GM23338 (cell line): ENCODE measurements around the gene B3GAT3. TPM values are rescaled to one million over a fixed set of nuclear protein-coding genes. Genes with fewer than 3 reads are reported as not detected.

Source experiments
- ATAC-seq: fragments of 200-7000 bp; cut with Tn5 transposase; 3 replicates; pipeline ENCODE4 v1.9.1; 2020
- DNase-seq: peaks from one replicate; pipeline ENCODE4 v3.0.0-alpha.2; 2015; ENCODE audit warnings: low spot score
- H2AFZ ChIP-seq: fragments of 200-600 bp; sonication (generic); 2 replicates; pipeline ENCODE4 v1.8.0; 2016; ENCODE audit warnings: antibody characterized with exemption, mild to moderate bottlenecking, moderate library complexity
- H3F3A ChIP-seq: fragments of 200-600 bp; sonication (generic); replicated peaks from 2 replicates; pipeline ENCODE4 v1.8.0; 2017; ENCODE audit warnings: antibody characterized with exemption, mixed run types, low read depth
- H3K27ac ChIP-seq: fragments of 200-600 bp; sonication (generic); 2 replicates; pipeline ENCODE4 v1.6.1; 2016; ENCODE audit warnings: low read depth
- H3K27me3 ChIP-seq: fragments of 200-600 bp; sonication (generic); 2 replicates; pipeline ENCODE4 v1.8.0; 2016; ENCODE audit warnings: mild to moderate bottlenecking, mixed run types, moderate library complexity; ENCODE audit not compliant: insufficient read depth
- H3K36me3 ChIP-seq: fragments of 200-600 bp; sonication (generic); 2 replicates; pipeline ENCODE4 v1.8.0; 2016; ENCODE audit warnings: mild to moderate bottlenecking; ENCODE audit not compliant: insufficient read depth
- H3K4me1 ChIP-seq: fragments of 200-600 bp; sonication (generic); 2 replicates; pipeline ENCODE4 v1.8.0; 2016; ENCODE audit warnings: mild to moderate bottlenecking, moderate library complexity; ENCODE audit not compliant: insufficient read depth
- H3K4me2 ChIP-seq: fragments of 200-600 bp; sonication (generic); 2 replicates; pipeline ENCODE4 v1.7.1; 2017; ENCODE audit warnings: mixed run types
- H3K4me3 ChIP-seq: fragments of 200-600 bp; sonication (generic); 2 replicates; pipeline ENCODE4 v1.6.1; 2016; ENCODE audit warnings: mixed run types
- H3K79me2 ChIP-seq: fragments of 200-600 bp; sonication (generic); replicated peaks from 2 replicates; pipeline ENCODE4 v1.8.0; 2017; ENCODE audit warnings: mild to moderate bottlenecking; ENCODE audit not compliant: insufficient read depth
- H3K9me2 ChIP-seq: fragments of 200-600 bp; sonication (generic); 2 replicates; pipeline ENCODE4 v1.8.0; 2017; ENCODE audit not compliant: insufficient read depth
- H4K20me1 ChIP-seq: fragments of 200-600 bp; sonication (generic); replicated peaks from 2 replicates; pipeline ENCODE4 v1.8.0; 2017; ENCODE audit warnings: mild to moderate bottlenecking; ENCODE audit not compliant: insufficient read depth
- H3K27ac Mint-ChIP-seq: 2 replicates; pipeline ENCODE4 v1.8.0; 2020; ENCODE audit warnings: inconsistent platforms, mild to moderate bottlenecking, moderate library complexity, mixed read lengths
- H3K27me3 Mint-ChIP-seq: 3 replicates; pipeline ENCODE4 v1.8.0; 2022; ENCODE audit warnings: low read depth, mild to moderate bottlenecking, moderate library complexity, mixed read lengths, inconsistent platforms; ENCODE audit not compliant: insufficient read depth, poor library complexity
- H3K36me3 Mint-ChIP-seq: 3 replicates; pipeline ENCODE4 v1.8.0; 2021; ENCODE audit warnings: low read depth, mild to moderate bottlenecking, inconsistent platforms, moderate library complexity, mixed read lengths
- H3K4me1 Mint-ChIP-seq: 3 replicates; pipeline ENCODE4 v1.8.0; 2020; ENCODE audit warnings: mild to moderate bottlenecking, inconsistent platforms, mixed read lengths
- H3K4me3 Mint-ChIP-seq: 3 replicates; pipeline ENCODE4 v1.8.0; 2021; ENCODE audit warnings: moderate library complexity, mild to moderate bottlenecking, inconsistent platforms, mixed read lengths
- H3K9me3 Mint-ChIP-seq: 3 replicates; pipeline ENCODE4 v1.8.0; 2020; ENCODE audit warnings: moderate library complexity, mild to moderate bottlenecking, inconsistent platforms, mixed read lengths
- CREB1 ChIP-seq: fragments of 250-450 bp; sonication (Bioruptor Pico); IDR thresholded peaks from 2 replicates; pipeline ENCODE4 v1.5.0; 2020; ENCODE audit warnings: low read depth, mild to moderate bottlenecking, moderate library complexity
- ETS1 ChIP-seq: IDR thresholded peaks from 2 replicates; pipeline ENCODE4 v1.6.1; 2016; ENCODE audit warnings: antibody characterized with exemption
- EZH2phosphoT487 ChIP-seq: fragments of 200-600 bp; sonication (generic); IDR thresholded peaks from one replicate; pipeline ENCODE4 v1.8.1; 2018; ENCODE audit warnings: antibody characterized with exemption; ENCODE audit not compliant: unreplicated experiment
- POLR2AphosphoS5 ChIP-seq: IDR thresholded peaks from 2 replicates; pipeline ENCODE4 v1.6.1; 2016; ENCODE audit warnings: antibody characterized with exemption, low read depth
- REST ChIP-seq: IDR thresholded peaks from one replicate; pipeline ENCODE4 v1.6.1; 2018; ENCODE audit warnings: antibody characterized with exemption; ENCODE audit not compliant: unreplicated experiment
- STAT1 ChIP-seq: IDR thresholded peaks from one replicate; pipeline ENCODE4 v1.6.1; 2016; ENCODE audit warnings: antibody characterized with exemption; ENCODE audit not compliant: unreplicated experiment
- ZNF114 ChIP-seq: fragments of 250-450 bp; sonication (Bioruptor Pico); IDR thresholded peaks from 2 replicates; pipeline ENCODE4 v1.5.0; 2020; ENCODE audit warnings: mild to moderate bottlenecking, moderate library complexity
- polyA plus RNA-seq: library from polyadenylated mRNA; unstranded; fragments of >200 nt; fragmentation: Nextera tagmentation; extraction: Ambion mirVana; gene quantifications from 2 replicates; pipeline ENCODE4 v1.2.1, GENCODE V29; 2016
- total RNA-seq: library from RNA; depleted of rRNA; stranded (reverse); fragments of >200 nt; shearing (Covaris generic); gene quantifications from 2 replicates; pipeline ENCODE4 v1.2.3, GENCODE V29; 2014
- TF ChIP-seq, protein P1 (sequence below), 2 experiments: fragments of 200-600 bp in 1 of 2; sonication (generic) in 1 of 2; conservative IDR thresholded peaks; 2 replicates each; pipeline versions ENCODE4 v1.5.1 to v1.6.1; 2016 to 2017; ENCODE audit warnings: antibody characterized with exemption in 2 of 2, low read depth in 2 of 2, mild to moderate bottlenecking in 2 of 2, moderate library complexity in 1 of 2

The B3GAT3 gene
- total and polyA plus RNA-seq, 2 experiments from 2014 or later: 16.4 to 18.4 TPM

GRCh38 chr11:62601372-62602140 is 20.2 kb downstream of the B3GAT3 start, which contains the start of gene MTA2:
TSS of gene MTA2 (minus strand) at chr11:62601865. CDS start at chr11:62601450, 415 bp downstream.
- H3K4me1 Mint-ChIP-seq: peaks cover 53% of the 10 kb centered on the region
- H3K27ac Mint-ChIP-seq: peak within 1 kb of the TSS; percentile 97

GRCh38 chr11:62601122-62601371 is 20.7 kb downstream of the B3GAT3 start:
- H3K27me3 Mint-ChIP-seq: peaks cover 36% of the 10 kb centered on the region
- peaks cover 20% of the 10 kb centered on the region; the same call in 1 of the 2 replicates for H3K4me1 ChIP-seq
- peak overlapping the region; percentile 88 for H3K4me2 ChIP-seq
- H3K79me2 ChIP-seq: peaks cover 23% of the 10 kb centered on the region
- ATAC-seq: no peak
- H3K27ac ChIP-seq: peak overlapping the region; percentile 63; the same call in 1 of the 2 replicates
- no peak for DNase-seq
- peak overlapping the region; percentile 90; the same call in 1 of the 2 replicates for H2AFZ ChIP-seq
- no peaks in the 10 kb centered on the region for H3K9me2 ChIP-seq
- peaks cover 14% of the 10 kb centered on the region; the same call in 1 of the 2 replicates for H3K36me3 ChIP-seq
- H3K27ac Mint-ChIP-seq: peak overlapping the region; percentile 27; the same call in 1 of the 2 replicates
- H3K4me3 Mint-ChIP-seq: peak overlapping the region; percentile 91
- H3K4me1 Mint-ChIP-seq: peaks cover 49% of the 10 kb centered on the region
- peaks cover 43% of the 10 kb centered on the region for H3K27me3 ChIP-seq
- peaks cover 55% of the 10 kb centered on the region for H3K36me3 Mint-ChIP-seq
- H4K20me1 ChIP-seq: peaks cover 22% of the 10 kb centered on the region
- H3K9me3 Mint-ChIP-seq: no peaks in the 10 kb centered on the region; the same call in 2 of the 3 replicates
- H3F3A ChIP-seq: peaks cover 28% of the 10 kb centered on the region
- peak overlapping the region; percentile 96 for H3K4me3 ChIP-seq
- TF ChIP-seq EZH2phosphoT487: no peak
- TF ChIP-seq REST: no peak
- TF ChIP-seq CREB1 (CRISPR knock-in tag): no peak
- TF ChIP-seq STAT1: no peak
- TF ChIP-seq, protein P1, sequence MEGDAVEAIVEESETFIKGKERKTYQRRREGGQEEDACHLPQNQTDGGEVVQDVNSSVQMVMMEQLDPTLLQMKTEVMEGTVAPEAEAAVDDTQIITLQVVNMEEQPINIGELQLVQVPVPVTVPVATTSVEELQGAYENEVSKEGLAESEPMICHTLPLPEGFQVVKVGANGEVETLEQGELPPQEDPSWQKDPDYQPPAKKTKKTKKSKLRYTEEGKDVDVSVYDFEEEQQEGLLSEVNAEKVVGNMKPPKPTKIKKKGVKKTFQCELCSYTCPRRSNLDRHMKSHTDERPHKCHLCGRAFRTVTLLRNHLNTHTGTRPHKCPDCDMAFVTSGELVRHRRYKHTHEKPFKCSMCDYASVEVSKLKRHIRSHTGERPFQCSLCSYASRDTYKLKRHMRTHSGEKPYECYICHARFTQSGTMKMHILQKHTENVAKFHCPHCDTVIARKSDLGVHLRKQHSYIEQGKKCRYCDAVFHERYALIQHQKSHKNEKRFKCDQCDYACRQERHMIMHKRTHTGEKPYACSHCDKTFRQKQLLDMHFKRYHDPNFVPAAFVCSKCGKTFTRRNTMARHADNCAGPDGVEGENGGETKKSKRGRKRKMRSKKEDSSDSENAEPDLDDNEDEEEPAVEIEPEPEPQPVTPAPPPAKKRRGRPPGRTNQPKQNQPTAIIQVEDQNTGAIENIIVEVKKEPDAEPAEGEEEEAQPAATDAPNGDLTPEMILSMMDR (conservative IDR thresholded peaks at IDR 0.05; ENCODE audit: low read depth in 2 of 2): no peak
- no peak for TF ChIP-seq ZNF114
- no peak for TF ChIP-seq POLR2AphosphoS5

More at GRCh38 chr11:62601372-62602140, 20.2 kb downstream of the B3GAT3 start, which contains the start of gene MTA2:
- DNase-seq: peak; percentile 99
- peaks cover 50% of the 10 kb centered on the region for H3K36me3 Mint-ChIP-seq
- Histone ChIP-seq H3K4me3 (peak within 1 kb of the TSS; percentile 96), H3K27me3 (peaks cover 43% of the 10 kb centered on the region), H3K79me2 (peaks cover 23% of the 10 kb centered on the region), H3K36me3 (peaks cover 9% of the 10 kb centered on the region; the same call in 1 of the 2 replicates), H3K4me1 (peaks cover 20% of the 10 kb centered on the region; the same call in 1 of the 2 replicates), H3K27ac (peak within 1 kb of the TSS; percentile 95), H4K20me1 (peaks cover 17% of the 10 kb centered on the region), H3F3A (peaks cover 28% of the 10 kb centered on the region), H3K9me2 (no peaks in the 10 kb centered on the region), H2AFZ (peak within 1 kb of the TSS; percentile 98), H3K4me2 (peak within 1 kb of the TSS; percentile 99)
- TF ChIP-seq POLR2AphosphoS5: 0 out of 2 replicates have a peak, but pooled peaks have one; percentile 11
- no peak for TF ChIP-seq CREB1 (CRISPR knock-in tag)
- 0 out of 2 replicates have a peak, but pooled peaks have one; percentile 26 for TF ChIP-seq ETS1
- H3K9me3 Mint-ChIP-seq: no peaks in the 10 kb centered on the region; the same call in 2 of the 3 replicates
- peak within 1 kb of the TSS; percentile 91 for H3K4me3 Mint-ChIP-seq
- peak; percentile 78 for ATAC-seq
- peaks cover 36% of the 10 kb centered on the region for H3K27me3 Mint-ChIP-seq
